Body of pancreas (tissue), 4 donors: Measurements from ENCODE around the gene PNPLA7.

Experiments
- CTCF ChIP-seq, 7 experiments: fragments of 450-650 bp in 4 of 7; fragments of 200-600 bp in 3 of 7; sonication (generic) in 3 of 7; IDR thresholded peaks; one replicate each; pipeline ENCODE4 v1.5.1; 2016 to 2019; ENCODE audit warnings: antibody characterized with exemption in 7 of 7
- POLR2A ChIP-seq, 3 donors: fragments of 450-650 bp; IDR thresholded peaks; one replicate each; pipeline ENCODE4 v1.6.1; 2016; ENCODE audit warnings: antibody characterized with exemption in 3 of 3, mild to moderate bottlenecking in 2 of 3

GRCh38 chr9:137509198-137509597 lies 41.0 kb downstream of the PNPLA7 start:
- TF ChIP-seq CTCF (IDR thresholded peaks at IDR 0.05) (no peak), POLR2A (IDR thresholded peaks at IDR 0.05) (no peak)
